ENCODE results near the gene RBM5.

Gene RBM5

GRCh38 chr3:50155891-50156290, 67.2 kb downstream of the RBM5 start:
- Histone ChIP-seq H3K4me1 (ENCODE audit: insufficient read depth, low read length, severe bottlenecking) (peaks cover 9% of the 10 kb centered on the region), H4K20me1 (ENCODE audit: insufficient read depth, low read length) (no peaks in the 10 kb centered on the region), H3F3A (ENCODE audit: insufficient read depth, low read length) (no peaks in the 10 kb centered on the region), H3K9ac (ENCODE audit: low read length) (no peak overlapping the region), H3K27ac (ENCODE audit: low read depth, low read length, poor library complexity, severe bottlenecking) (no peak overlapping the region), H3K9me2 (ENCODE audit: low read depth, low read length) (no peaks in the 10 kb centered on the region), H3K4me2 (ENCODE audit: low read length) (0 out of 2 replicates have a peak overlapping the region, but pooled peaks have one; percentile 93), H2AFZ (ENCODE audit: low read length) (no peak overlapping the region), H3K27me3 (ENCODE audit: insufficient read depth, low read length) (peaks cover 17% of the 10 kb centered on the region; the same call in 1 of the 2 replicates), H3K4me3 (ENCODE audit: low read depth, low read length, poor library complexity, severe bottlenecking) (no peak overlapping the region), H3K9me3 (ENCODE audit: low read length) (no peaks in the 10 kb centered on the region), H3K79me2 (ENCODE audit: insufficient read depth, low read length) (no peaks in the 10 kb centered on the region), H3K36me3 (ENCODE audit: insufficient read depth, low read length) (no peaks in the 10 kb centered on the region)
- no peak for TF ChIP-seq CTCF (IDR thresholded peaks at IDR 0.05; ENCODE audit: low read length)
- no peak for TF ChIP-seq EZH2 (IDR thresholded peaks at IDR 0.05; ENCODE audit: borderline replicate concordance, low read length)

GRCh38 chr3:50156549-50157493, 68.1 kb downstream of the RBM5 start:
- TF ChIP-seq CTCF (IDR thresholded peaks at IDR 0.05; ENCODE audit: low read length) (no peak), EZH2 (IDR thresholded peaks at IDR 0.05; ENCODE audit: borderline replicate concordance, low read length) (no peak)
- H3F3A ChIP-seq (ENCODE audit: insufficient read depth, low read length) = no peaks in the 10 kb centered on the region
- no peak overlapping the region for H3K9ac ChIP-seq (ENCODE audit: low read length)
- H2AFZ ChIP-seq (ENCODE audit: low read length) = no peak overlapping the region
- H3K36me3 ChIP-seq (ENCODE audit: insufficient read depth, low read length) = no peaks in the 10 kb centered on the region
- peaks cover 21% of the 10 kb centered on the region; the same call in 1 of the 2 replicates for H3K27me3 ChIP-seq (ENCODE audit: insufficient read depth, low read length)
- H3K4me3 ChIP-seq (ENCODE audit: low read depth, low read length, poor library complexity, severe bottlenecking) = no peak overlapping the region
- H3K9me2 ChIP-seq (ENCODE audit: low read depth, low read length) = no peaks in the 10 kb centered on the region
- H4K20me1 ChIP-seq (ENCODE audit: insufficient read depth, low read length) = no peaks in the 10 kb centered on the region
- no peaks in the 10 kb centered on the region for H3K9me3 ChIP-seq (ENCODE audit: low read length)
- no peaks in the 10 kb centered on the region for H3K79me2 ChIP-seq (ENCODE audit: insufficient read depth, low read length)
- H3K4me2 ChIP-seq (ENCODE audit: low read length) = no peak overlapping the region
- no peak overlapping the region for H3K27ac ChIP-seq (ENCODE audit: low read depth, low read length, poor library complexity, severe bottlenecking)
- H3K4me1 ChIP-seq (ENCODE audit: insufficient read depth, low read length, severe bottlenecking) = peaks cover 9% of the 10 kb centered on the region

GRCh38 chr3:50157827-50158529, 69.3 kb downstream of the RBM5 start:
- Histone ChIP-seq H3K9ac (ENCODE audit: low read length) (no peak overlapping the region), H3K9me3 (ENCODE audit: low read length) (no peaks in the 10 kb centered on the region), H3K79me2 (ENCODE audit: insufficient read depth, low read length) (no peaks in the 10 kb centered on the region), H3K9me2 (ENCODE audit: low read depth, low read length) (no peaks in the 10 kb centered on the region), H2AFZ (ENCODE audit: low read length) (no peak overlapping the region), H3K27me3 (ENCODE audit: insufficient read depth, low read length) (peaks cover 21% of the 10 kb centered on the region; the same call in 1 of the 2 replicates), H3K36me3 (ENCODE audit: insufficient read depth, low read length) (no peaks in the 10 kb centered on the region), H3K4me3 (ENCODE audit: low read depth, low read length, poor library complexity, severe bottlenecking) (no peak overlapping the region), H4K20me1 (ENCODE audit: insufficient read depth, low read length) (no peaks in the 10 kb centered on the region), H3K4me2 (ENCODE audit: low read length) (no peak overlapping the region), H3K4me1 (ENCODE audit: insufficient read depth, low read length, severe bottlenecking) (peaks cover 9% of the 10 kb centered on the region), H3K27ac (ENCODE audit: low read depth, low read length, poor library complexity, severe bottlenecking) (no peak overlapping the region), H3F3A (ENCODE audit: insufficient read depth, low read length) (no peaks in the 10 kb centered on the region)
- TF ChIP-seq EZH2 (IDR thresholded peaks at IDR 0.05; ENCODE audit: borderline replicate concordance, low read length) (no peak), CTCF (IDR thresholded peaks at IDR 0.05; ENCODE audit: low read length) (no peak)

Measured in OCI-LY1 (cell line).